Adrenal gland (tissue), 12 donors: ENCODE results near the gene IL17A. TPM values are rescaled to one million over a fixed set of nuclear protein-coding genes. Genes with fewer than 3 reads are reported as not detected.

ENCODE experiments used
- DNase-seq, 7 donors: peaks; one replicate each; pipeline ENCODE4 v3.0.0-alpha.2; 2019 to 2020
- H3K27ac ChIP-seq, 5 donors: fragments of 200-600 bp; sonication (generic) in 4 of 5; 1 replicate in 3 of 5; 2 replicates in 2 of 5; pipeline versions ENCODE4 v1.5.1 to v1.8.0; 2016 to 2020; ENCODE audit warnings: mild to moderate bottlenecking in 1 of 5
- H3K27me3 ChIP-seq: fragments of 200-600 bp; 2 replicates; pipeline ENCODE4 v1.8.0; 2021
- H3K36me3 ChIP-seq, 2 donors: fragments of 200-600 bp; replicated peaks in 1 of 2; 1 replicate in 1 of 2; 2 replicates in 1 of 2; pipeline versions ENCODE4 v1.5.1 to v1.8.0; 2018 to 2022
- H3K4me1 ChIP-seq, 2 donors: fragments of 200-600 bp; replicated peaks in 1 of 2; 1 replicate in 1 of 2; 2 replicates in 1 of 2; pipeline versions ENCODE4 v1.5.1 to v1.8.0; 2018 to 2021
- H3K4me3 ChIP-seq, 4 donors: fragments of 200-600 bp; sonication (generic) in 3 of 4; one replicate each; pipeline ENCODE4 v1.5.1; 2016 to 2018
- H3K9me3 ChIP-seq, 3 donors: fragments of 200-600 bp; sonication (generic) in 1 of 3; replicated peaks in 1 of 3; 1 replicate in 2 of 3; 2 replicates in 1 of 3; pipeline versions ENCODE4 v1.5.1 to v1.8.0; 2016 to 2021
- POLR2A ChIP-seq, 2 donors: fragments of 450-650 bp; IDR thresholded peaks; one replicate each; pipeline ENCODE4 v1.6.1; 2017; ENCODE audit warnings: antibody characterized with exemption in 2 of 2, mild to moderate bottlenecking in 2 of 2, moderate library complexity in 1 of 2
- WGBS, 4 donors: extraction: QIAGEN DNeasy Blood & Tissue Kit in 2 of 4; methylation state at CpG; one replicate each; pipeline versions ENCODE4 v1.1.5 to v1.1.7; 2013 to 2017; 5-methylcytosine and 5-hydroxymethylcytosine counted together
- intact Hi-C, 2 donors: fragments of 100-400 bp; cut with DNase I; formaldehyde crosslinking; loops; one replicate each; pipeline versions ENCODE4 v1.14.1 to v1.15.0; 2022 to 2023
- polyA plus RNA-seq, 3 donors: library from polyadenylated mRNA; stranded (reverse); fragments of 200-250 nt in 2 of 3; fragments of 350-450 nt in 1 of 3; fragmentation: Illumina TruSeq in 1 of 3; extraction: RNeasy Lipid Tissue Mini Kit (QIAGEN cat#74804) in 1 of 3; gene quantifications; one replicate each; pipeline ENCODE4 v1.2.3, GENCODE V29; 2013 to 2014
- total RNA-seq, 9 donors: library from RNA; depleted of rRNA in 4 of 9; stranded (reverse); fragments of >200 nt in 4 of 9; fragments of 120-200 nt in 1 of 9; fragmentation: NEBNext Ultra II Directional in 1 of 9; extraction: Animal tissue kit (Norgen Biotek cat#: 25700) in 1 of 9; gene quantifications; one replicate each; pipeline versions ENCODE4 v1.1.0 to v1.2.4, GENCODE V29; 2013 to 2023
- TF ChIP-seq, protein P1 (sequence below), 6 experiments: fragments of 450-650 bp in 4 of 6; fragments of 200-600 bp in 2 of 6; sonication (generic) in 1 of 6; IDR thresholded peaks; 1 replicate in 5 of 6; 2 replicates in 1 of 6; pipeline versions ENCODE4 v1.5.1 to v1.8.0; 2016 to 2021; ENCODE audit warnings: antibody characterized with exemption in 6 of 6, mild to moderate bottlenecking in 2 of 6, moderate library complexity in 1 of 6
- donor health status: healthy with polysubstance abuse.
- donor health status: Bipolar disorder and iron deficiency.
- donor health status: DM: yes; HTN: yes; CAD: no.
- donor health status: DM: no; HTN: no; CAD: no.
- donor health status: DM: no; HTN: no; CAD: no.
- donor health status: DM: yes; HTN: yes; CAD: no.

The IL17A gene
- total and polyA plus RNA-seq, 12 donors = not detected

- intact Hi-C loops = no loop called here
- Histone ChIP-seq H3K36me3 (no peaks in the 10 kb centered on the region), H3K9me3 (no peaks in the 10 kb centered on the region), H3K4me1 (no peaks in the 10 kb centered on the region), H3K27me3 (peaks cover under 1% of the 10 kb centered on the region), H3K27ac (no peak overlapping the region), H3K4me3 (no peak overlapping the region)
- TF ChIP-seq, protein P1, sequence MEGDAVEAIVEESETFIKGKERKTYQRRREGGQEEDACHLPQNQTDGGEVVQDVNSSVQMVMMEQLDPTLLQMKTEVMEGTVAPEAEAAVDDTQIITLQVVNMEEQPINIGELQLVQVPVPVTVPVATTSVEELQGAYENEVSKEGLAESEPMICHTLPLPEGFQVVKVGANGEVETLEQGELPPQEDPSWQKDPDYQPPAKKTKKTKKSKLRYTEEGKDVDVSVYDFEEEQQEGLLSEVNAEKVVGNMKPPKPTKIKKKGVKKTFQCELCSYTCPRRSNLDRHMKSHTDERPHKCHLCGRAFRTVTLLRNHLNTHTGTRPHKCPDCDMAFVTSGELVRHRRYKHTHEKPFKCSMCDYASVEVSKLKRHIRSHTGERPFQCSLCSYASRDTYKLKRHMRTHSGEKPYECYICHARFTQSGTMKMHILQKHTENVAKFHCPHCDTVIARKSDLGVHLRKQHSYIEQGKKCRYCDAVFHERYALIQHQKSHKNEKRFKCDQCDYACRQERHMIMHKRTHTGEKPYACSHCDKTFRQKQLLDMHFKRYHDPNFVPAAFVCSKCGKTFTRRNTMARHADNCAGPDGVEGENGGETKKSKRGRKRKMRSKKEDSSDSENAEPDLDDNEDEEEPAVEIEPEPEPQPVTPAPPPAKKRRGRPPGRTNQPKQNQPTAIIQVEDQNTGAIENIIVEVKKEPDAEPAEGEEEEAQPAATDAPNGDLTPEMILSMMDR (IDR thresholded peaks at IDR 0.05) = no peak
- no peak for TF ChIP-seq POLR2A (IDR thresholded peaks at IDR 0.05)
- DNase-seq = no peak
- 60 to 72% (median 67%) methylated on average over 1 of the region's 1 CpG for WGBS, 4 donors
Measured at GRCh38 chr6:52227495-52227894, 41.3 kb downstream of the IL17A start.

DNA sequence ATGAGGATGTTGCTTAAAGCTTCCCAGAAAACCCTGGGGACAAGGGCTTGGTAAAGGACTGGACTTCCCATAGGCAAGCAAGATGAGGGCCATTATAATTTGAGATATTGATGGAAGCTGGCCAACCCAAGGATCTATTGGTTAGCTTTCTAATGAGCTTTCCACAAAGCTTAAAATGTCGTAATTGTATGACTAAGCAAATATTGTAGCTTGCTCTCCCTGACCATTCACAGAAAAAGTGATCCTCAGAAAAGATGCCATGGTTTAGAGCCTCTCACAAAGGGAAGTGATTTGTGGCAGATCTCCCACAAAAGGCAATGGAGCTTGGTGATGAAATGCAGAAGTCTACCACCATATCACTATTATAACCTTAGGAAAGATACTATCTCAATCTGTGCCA lies 44.5 kb downstream of the IL17A start:
- intact Hi-C loops = no loop called here
- Histone ChIP-seq H3K9me3 (no peaks in the 10 kb centered on the region), H3K4me1 (no peaks in the 10 kb centered on the region), H3K27me3 (no peaks in the 10 kb centered on the region), H3K36me3 (no peaks in the 10 kb centered on the region), H3K4me3 (no peak overlapping the region), H3K27ac (no peak overlapping the region)
- TF ChIP-seq, protein P1 (IDR thresholded peaks at IDR 0.05) = no peak
- TF ChIP-seq POLR2A (IDR thresholded peaks at IDR 0.05) = no peak
- no peak for DNase-seq
- 53 to 69% (median 67%) methylated on average over 1 of the region's 1 CpG for WGBS, 4 donors

DNA sequence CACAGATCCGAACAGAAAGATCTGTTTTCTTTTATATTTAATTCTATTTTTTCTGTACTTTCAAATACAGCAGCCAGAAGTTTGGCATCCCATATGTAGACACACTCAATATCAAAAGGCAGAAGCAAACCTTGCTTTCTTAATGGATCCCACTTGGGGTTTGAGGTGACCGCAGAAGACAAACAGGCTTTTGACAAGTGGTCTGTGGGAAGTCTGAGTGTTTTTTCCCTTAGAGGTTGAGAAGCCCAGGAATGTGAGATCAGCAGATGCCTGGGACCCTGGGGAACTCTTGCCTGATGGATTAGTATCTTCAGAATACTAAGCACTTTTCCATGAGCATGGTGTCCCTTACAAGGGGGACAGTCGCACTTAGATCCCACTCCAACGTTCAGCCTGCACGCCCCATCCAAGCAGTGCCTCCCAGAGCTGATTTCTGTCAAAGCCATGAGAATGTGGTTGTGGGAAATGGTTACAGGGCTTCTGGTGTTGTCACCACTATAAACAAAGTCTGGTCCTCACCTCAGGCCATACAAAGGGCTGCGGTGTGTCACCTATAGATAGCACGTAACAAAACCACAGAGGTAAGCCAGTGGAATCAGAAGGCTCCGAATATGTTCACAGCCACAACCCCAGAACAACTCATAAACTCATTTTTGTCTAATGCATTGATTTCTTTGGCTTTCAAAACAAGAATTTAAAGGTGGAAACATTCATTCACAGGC lies 45.4 kb downstream of the IL17A start:
- intact Hi-C loops = no loop called here
- Histone ChIP-seq H3K4me1 (no peaks in the 10 kb centered on the region), H3K4me3 (no peak overlapping the region), H3K27ac (no peak overlapping the region), H3K9me3 (no peaks in the 10 kb centered on the region), H3K27me3 (no peaks in the 10 kb centered on the region), H3K36me3 (no peaks in the 10 kb centered on the region)
- WGBS, 4 donors = 81 to 89% (median 84%) methylated on average over 8 of the region's 8 CpGs
- no peak for DNase-seq
- no peak for TF ChIP-seq POLR2A (IDR thresholded peaks at IDR 0.05)
- TF ChIP-seq, protein P1 (IDR thresholded peaks at IDR 0.05) = no peak

DNA sequence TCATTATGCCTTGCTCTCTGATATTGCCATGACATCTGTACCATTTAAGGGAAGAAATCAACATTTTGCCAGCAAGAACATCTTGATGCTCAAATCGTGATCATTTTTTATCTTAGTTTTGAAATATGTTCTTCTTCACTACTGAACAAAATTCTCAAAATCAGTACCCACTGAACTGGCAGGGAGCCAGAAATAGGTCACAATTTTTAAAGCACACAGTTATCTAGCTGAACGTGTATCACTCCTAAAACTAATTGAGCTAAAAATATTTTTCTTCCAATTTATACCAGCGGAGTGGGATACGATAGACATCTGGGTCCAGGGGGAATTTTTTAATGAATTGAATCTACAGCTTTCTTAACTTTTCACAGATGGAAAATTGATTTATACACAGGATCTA lies 46.8 kb downstream of the IL17A start:
- H3K4me1 ChIP-seq = no peaks in the 10 kb centered on the region
- WGBS, 4 donors = 41 to 61% (median 50%) methylated on average over 4 of the region's 4 CpGs
- no peaks in the 10 kb centered on the region for H3K9me3 ChIP-seq
- H3K4me3 ChIP-seq = no peak overlapping the region
- no peaks in the 10 kb centered on the region for H3K36me3 ChIP-seq
- intact Hi-C loops = no loop called here
- no peak for DNase-seq
- no peak overlapping the region for H3K27ac ChIP-seq
- TF ChIP-seq, protein P1 (IDR thresholded peaks at IDR 0.05) = no peak
- TF ChIP-seq POLR2A (IDR thresholded peaks at IDR 0.05) = no peak
- H3K27me3 ChIP-seq = no peaks in the 10 kb centered on the region
